Measurements from ENCODE around the gene NDUFB6. TPM values are rescaled to one million over a fixed set of nuclear protein-coding genes. Genes with fewer than 3 reads are reported as not detected.

Gene NDUFB6
- total RNA-seq, 4 donors from 2014 or later, result 29.9 to 61.0 (median 41.1) TPM

- Histone ChIP-seq H3K9me3 (no peaks in the 10 kb centered on the region), H3K4me1 (peaks cover 18% of the 10 kb centered on the region), H3K36me3 (peaks cover 14% of the 10 kb centered on the region), H3K27me3 (no peaks in the 10 kb centered on the region), H3K27ac (no peak overlapping the region), H3K4me3 (no peak overlapping the region)
- no peak for DNase-seq (ENCODE audit: low spot score in 2 of 2)
- TF ChIP-seq POLR2A (IDR thresholded peaks at IDR 0.05) (no peak), POLR2AphosphoS5 (IDR thresholded peaks at IDR 0.05) (no peak), EP300 (IDR thresholded peaks at IDR 0.05) (no peak)
- TF ChIP-seq, protein P1, sequence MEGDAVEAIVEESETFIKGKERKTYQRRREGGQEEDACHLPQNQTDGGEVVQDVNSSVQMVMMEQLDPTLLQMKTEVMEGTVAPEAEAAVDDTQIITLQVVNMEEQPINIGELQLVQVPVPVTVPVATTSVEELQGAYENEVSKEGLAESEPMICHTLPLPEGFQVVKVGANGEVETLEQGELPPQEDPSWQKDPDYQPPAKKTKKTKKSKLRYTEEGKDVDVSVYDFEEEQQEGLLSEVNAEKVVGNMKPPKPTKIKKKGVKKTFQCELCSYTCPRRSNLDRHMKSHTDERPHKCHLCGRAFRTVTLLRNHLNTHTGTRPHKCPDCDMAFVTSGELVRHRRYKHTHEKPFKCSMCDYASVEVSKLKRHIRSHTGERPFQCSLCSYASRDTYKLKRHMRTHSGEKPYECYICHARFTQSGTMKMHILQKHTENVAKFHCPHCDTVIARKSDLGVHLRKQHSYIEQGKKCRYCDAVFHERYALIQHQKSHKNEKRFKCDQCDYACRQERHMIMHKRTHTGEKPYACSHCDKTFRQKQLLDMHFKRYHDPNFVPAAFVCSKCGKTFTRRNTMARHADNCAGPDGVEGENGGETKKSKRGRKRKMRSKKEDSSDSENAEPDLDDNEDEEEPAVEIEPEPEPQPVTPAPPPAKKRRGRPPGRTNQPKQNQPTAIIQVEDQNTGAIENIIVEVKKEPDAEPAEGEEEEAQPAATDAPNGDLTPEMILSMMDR (IDR thresholded peaks at IDR 0.05), result no peak
- WGBS, result 88% methylated on average over 1 of the region's 1 CpG
Measured at GRCh38 chr9:32545884-32546283, 27.1 kb downstream of the NDUFB6 start.

DNA sequence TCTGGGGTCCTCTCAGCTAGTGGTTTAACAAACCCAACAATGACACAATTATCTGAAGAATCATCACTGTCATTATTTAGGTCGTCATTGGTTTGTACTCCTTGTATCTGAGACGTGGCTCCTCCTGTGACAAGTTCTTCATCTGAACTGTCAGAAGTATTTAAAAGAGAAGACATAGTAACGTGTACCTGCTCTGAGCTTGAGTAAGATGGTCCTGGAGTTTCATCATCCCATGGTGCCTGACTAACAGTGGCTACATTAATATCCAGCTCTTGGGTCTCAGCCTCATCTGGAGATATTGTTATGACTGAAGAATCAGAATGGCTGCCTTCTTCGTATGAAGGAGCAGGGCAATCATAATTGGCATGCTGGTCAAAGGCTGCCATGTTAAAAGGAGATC lies 29.9 kb downstream of the NDUFB6 start:
- no peaks in the 10 kb centered on the region for H3K9me3 ChIP-seq
- DNase-seq (ENCODE audit: low spot score in 2 of 2), result no peak
- no peaks in the 10 kb centered on the region for H3K4me1 ChIP-seq
- 97% methylated on average over 4 of the region's 4 CpGs for WGBS
- no peak overlapping the region for H3K4me3 ChIP-seq
- H3K27me3 ChIP-seq, result no peaks in the 10 kb centered on the region
- H3K36me3 ChIP-seq, result peaks cover 14% of the 10 kb centered on the region
- no peak overlapping the region for H3K27ac ChIP-seq
- no peak for TF ChIP-seq POLR2A (IDR thresholded peaks at IDR 0.05)
- no peak for TF ChIP-seq POLR2AphosphoS5 (IDR thresholded peaks at IDR 0.05)
- no peak for TF ChIP-seq EP300 (IDR thresholded peaks at IDR 0.05)
- TF ChIP-seq, protein P1 (IDR thresholded peaks at IDR 0.05), result no peak

- H3K9me3 ChIP-seq, result no peaks in the 10 kb centered on the region
- peaks cover 5% of the 10 kb centered on the region for H3K4me1 ChIP-seq
- H3K27me3 ChIP-seq, result no peaks in the 10 kb centered on the region
- no peak for DNase-seq (ENCODE audit: low spot score in 2 of 2)
- no peak overlapping the region for H3K4me3 ChIP-seq
- H3K27ac ChIP-seq, result no peak overlapping the region
- no peak for TF ChIP-seq EP300 (IDR thresholded peaks at IDR 0.05)
- TF ChIP-seq, protein P1 (IDR thresholded peaks at IDR 0.05), result no peak
- no peak for TF ChIP-seq POLR2A (IDR thresholded peaks at IDR 0.05)
- no peak for TF ChIP-seq POLR2AphosphoS5 (IDR thresholded peaks at IDR 0.05)
- H3K36me3 ChIP-seq, result peaks cover 6% of the 10 kb centered on the region
- WGBS, result 92% methylated on average over 4 of the region's 4 CpGs
Measured at GRCh38 chr9:32533816-32534215, 39.1 kb downstream of the NDUFB6 start.

- Histone ChIP-seq H3K27me3 (no peaks in the 10 kb centered on the region), H3K36me3 (peaks cover 6% of the 10 kb centered on the region), H3K4me3 (no peak overlapping the region), H3K4me1 (peaks cover 5% of the 10 kb centered on the region), H3K27ac (no peak overlapping the region), H3K9me3 (no peaks in the 10 kb centered on the region)
- 95% methylated on average over 6 of the region's 6 CpGs for WGBS
- no peak for TF ChIP-seq POLR2AphosphoS5 (IDR thresholded peaks at IDR 0.05)
- TF ChIP-seq POLR2A (IDR thresholded peaks at IDR 0.05), result no peak
- no peak for TF ChIP-seq EP300 (IDR thresholded peaks at IDR 0.05)
- TF ChIP-seq, protein P1 (IDR thresholded peaks at IDR 0.05), result no peak
- DNase-seq (ENCODE audit: low spot score in 2 of 2), result no peak
Measured at GRCh38 chr9:32533336-32533735, 39.6 kb downstream of the NDUFB6 start.

GRCh38 chr9:32526707-32527048 lies 46.3 kb downstream of the NDUFB6 start:
- WGBS, result 16% methylated on average over 2 of the region's 2 CpGs
- no peaks in the 10 kb centered on the region for H3K27me3 ChIP-seq
- H3K4me3 ChIP-seq, result peak overlapping the region; percentile 57
- peak overlapping the region; percentile 77 for H3K27ac ChIP-seq
- TF ChIP-seq POLR2A (IDR thresholded peaks at IDR 0.05), result no peak
- TF ChIP-seq, protein P1 (IDR thresholded peaks at IDR 0.05), result no peak
- TF ChIP-seq POLR2AphosphoS5 (IDR thresholded peaks at IDR 0.05), result no peak
- TF ChIP-seq EP300 (IDR thresholded peaks at IDR 0.05), result no peak
- H3K36me3 ChIP-seq, result no peaks in the 10 kb centered on the region
- H3K9me3 ChIP-seq, result no peaks in the 10 kb centered on the region
- DNase-seq (ENCODE audit: low spot score in 2 of 2), result no peak
- H3K4me1 ChIP-seq, result peaks cover 27% of the 10 kb centered on the region
